ENCODE measurements around the gene PFDN6.
A peak's percentile ranks its signal among the peaks of the same experiment; 100 is the strongest.
"Not testable (repeated sequence)": the region's sequence is repeated elsewhere in the genome, so short reads cannot be mapped to it uniquely, and the experiment has no call there.

Gene PFDN6

GRCh38 chr6:33273924-33274902 is 15.2 kb upstream of the PFDN6 start:
- DNase-seq = no peak

- not testable (repeated sequence) for DNase-seq
Observed at GRCh38 chr6:33275795-33276580, 13.4 kb upstream of the PFDN6 start.

DNA sequence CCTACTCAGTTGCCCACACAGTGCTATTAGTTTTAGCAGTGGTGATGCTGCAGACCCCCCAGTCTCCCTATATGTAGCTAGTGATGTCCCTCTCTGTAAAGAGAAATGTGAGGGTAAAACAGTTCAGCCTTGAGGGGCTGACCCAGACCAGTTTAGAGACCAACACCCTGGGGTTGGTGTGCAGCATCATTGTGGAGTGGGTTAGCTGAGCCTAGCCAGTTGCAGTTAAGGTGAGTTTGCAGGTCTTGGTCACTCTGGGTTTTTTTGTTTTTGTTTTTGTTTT is 12.9 kb upstream of the PFDN6 start:
- DNase-seq = no peak

GRCh38 chr6:33276864-33277662 is 12.3 kb upstream of the PFDN6 start, which contains the start of gene B3GALT4:
Gene B3GALT4, plus strand, starts transcription at chr6:33277123. Its CDS starts 297 bp downstream, at chr6:33277420.
- DNase-seq = peak; percentile 89

DNA sequence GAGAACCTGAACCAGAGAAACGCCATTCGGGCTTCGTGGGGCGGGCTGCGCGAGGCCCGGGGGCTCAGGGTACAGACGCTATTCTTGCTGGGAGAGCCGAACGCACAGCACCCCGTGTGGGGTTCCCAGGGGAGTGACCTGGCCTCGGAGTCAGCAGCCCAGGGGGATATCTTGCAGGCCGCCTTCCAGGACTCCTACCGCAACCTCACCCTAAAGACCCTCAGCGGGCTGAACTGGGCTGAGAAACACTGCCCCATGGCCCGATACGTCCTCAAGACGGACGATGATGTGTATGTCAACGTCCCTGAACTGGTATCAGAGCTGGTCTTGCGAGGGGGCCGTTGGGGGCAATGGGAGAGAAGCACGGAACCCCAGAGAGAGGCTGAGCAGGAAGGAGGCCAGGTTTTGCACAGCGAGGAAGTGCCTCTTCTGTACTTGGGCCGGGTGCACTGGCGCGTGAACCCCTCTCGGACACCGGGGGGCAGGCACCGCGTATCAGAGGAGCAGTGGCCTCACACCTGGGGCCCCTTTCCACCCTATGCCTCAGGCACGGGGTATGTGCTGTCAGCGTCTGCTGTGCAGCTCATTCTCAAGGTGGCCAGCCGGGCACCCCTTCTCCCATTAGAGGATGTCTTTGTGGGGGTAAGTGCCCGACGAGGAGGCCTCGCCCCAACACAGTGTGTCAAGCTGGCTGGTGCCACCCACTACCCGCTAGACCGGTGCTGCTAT is 11.6 kb upstream of the PFDN6 start:
- no peak for DNase-seq

DNA sequence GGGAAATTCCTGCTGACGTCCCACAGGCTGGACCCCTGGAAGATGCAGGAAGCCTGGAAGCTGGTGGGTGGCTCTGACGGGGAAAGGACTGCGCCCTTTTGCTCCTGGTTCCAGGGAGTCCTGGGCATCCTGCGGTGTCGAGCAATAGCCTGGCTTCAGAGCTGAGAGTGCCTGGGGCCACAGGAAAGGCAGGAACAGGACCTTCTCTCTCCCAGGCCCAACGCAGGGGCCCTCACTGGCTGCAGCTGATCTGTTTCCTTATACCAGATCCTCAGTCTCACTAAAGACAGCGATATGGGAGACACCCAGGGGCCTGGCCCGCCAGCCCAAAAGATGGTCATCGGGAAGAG is 11.0 kb upstream of the PFDN6 start:
- DNase-seq = no peak

- DNase-seq = no peak
Observed at GRCh38 chr6:33278810-33279209, 10.6 kb upstream of the PFDN6 start.

DNA sequence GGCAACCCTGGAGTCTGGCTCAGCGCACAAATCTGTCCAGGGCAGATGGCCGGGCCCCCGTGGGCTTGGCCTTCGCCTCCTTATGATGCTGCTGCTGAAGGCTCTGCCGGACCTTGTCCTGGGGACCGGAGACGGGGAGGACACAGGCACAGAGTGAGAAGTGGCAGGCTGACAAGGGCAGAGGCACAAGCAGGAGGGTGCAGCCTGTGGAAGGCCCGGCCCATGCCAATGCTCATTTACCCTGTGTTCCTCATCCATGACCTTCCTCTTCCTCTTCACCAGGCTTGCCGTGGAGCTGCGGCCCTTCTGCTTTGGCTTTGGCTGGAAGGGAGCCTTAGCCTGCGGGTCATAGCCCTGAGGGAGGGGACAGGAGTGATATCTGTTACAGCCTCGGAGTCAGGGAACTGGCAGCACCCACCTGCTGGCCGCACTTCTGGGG is 10.1 kb upstream of the PFDN6 start:
- no peak for DNase-seq

DNA sequence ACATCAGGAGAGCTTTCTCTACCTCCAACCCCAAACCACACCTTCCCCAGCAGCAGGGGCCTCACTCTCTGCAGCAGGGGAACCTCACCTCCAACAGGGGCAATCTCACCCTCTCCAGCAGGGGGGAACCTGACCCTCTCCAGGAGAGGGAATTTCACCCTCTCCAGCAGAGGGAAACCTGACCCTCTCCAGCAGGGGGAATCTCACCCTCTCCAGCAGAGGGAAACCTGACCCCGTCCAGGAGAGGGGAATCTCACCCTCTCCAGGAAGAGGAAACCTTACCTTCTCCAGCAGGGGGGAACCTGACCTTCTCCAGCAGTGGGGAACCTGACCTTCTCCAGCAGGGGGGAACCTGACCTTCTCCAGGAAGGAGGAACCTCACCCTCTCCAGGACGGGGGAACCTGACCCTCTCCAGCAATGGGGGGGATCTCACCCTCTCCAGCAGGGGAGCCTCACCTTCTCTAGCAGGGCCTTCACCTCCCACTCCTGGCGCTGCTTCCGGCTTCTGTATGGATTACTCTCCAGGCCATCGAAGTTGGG is 9.4 kb upstream of the PFDN6 start:
- no peak for DNase-seq

- no peak for DNase-seq
Observed at GRCh38 chr6:33280539-33280938, 8.9 kb upstream of the PFDN6 start.

DNA sequence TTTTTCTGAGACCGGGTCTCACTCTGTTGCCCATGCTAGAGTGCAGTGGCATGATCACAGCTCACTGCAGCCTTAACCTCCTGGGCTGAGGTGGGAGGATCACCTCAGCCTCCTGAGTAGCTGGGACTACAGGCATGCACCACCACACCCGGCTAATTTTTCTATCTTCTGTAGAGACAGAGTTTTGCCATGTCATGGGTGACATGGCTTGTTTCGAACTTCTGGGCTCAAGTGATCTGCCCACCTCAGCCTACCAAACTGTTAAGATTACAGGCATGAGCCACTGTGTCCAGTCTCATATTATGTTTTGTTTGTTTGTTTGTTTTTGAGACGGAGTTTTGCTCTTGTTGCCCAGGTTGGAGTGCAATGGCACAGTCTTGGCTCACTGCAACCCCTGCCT is 4.2 kb upstream of the PFDN6 start:
- not testable (repeated sequence) for DNase-seq

DNA sequence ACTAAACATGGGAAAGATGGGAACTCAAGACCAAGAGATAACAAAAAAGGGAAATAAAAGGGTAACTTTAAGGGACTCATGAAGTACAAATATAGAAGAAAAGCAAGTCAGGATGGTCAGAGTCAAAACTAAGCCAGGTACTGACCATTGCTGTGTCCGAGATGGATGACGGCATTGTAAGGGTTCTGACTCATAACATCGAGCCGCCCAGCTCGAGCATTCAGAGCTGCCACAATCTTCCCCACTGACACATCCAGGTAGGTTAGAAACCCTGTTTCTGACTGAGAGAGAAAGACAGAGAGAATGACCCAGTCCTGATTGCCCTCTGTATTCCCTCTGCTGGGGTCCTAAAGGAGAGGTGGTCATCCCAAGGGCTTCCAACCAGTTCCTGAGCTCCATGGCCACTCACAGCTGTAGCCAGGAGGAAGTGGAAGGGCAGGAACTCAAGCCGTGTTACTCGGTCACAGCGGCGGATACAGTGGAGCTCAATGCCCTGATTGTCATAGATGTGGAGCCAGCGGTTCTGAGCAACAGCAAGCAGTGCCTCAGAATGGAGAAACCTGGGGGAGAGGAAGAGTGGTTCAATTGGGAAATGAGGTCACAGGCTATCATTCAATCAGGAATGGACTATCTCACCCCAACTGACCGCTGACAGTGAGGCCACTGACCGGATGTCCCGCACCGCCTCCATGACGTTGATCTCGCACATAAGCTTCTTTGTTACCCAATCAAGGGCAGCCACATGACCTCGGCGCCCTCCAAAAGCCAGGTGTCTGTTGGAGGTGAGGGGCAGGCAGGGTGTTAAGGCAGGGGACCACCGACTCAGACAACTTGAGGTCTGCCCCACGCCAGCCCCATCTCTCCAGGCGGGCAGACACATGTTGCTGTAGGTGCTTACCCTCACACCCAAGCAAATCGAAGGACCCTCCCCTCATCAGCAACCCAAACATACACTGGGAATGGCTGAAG is 2.2 kb upstream of the PFDN6 start:
- no peak for DNase-seq

- DNase-seq = no peak
Observed at GRCh38 chr6:33288141-33288920, 1.1 kb upstream of the PFDN6 start.

- DNase-seq = no peak
Observed at GRCh38 chr6:33289784-33290315, 449 bp downstream of the PFDN6 start.

DNA sequence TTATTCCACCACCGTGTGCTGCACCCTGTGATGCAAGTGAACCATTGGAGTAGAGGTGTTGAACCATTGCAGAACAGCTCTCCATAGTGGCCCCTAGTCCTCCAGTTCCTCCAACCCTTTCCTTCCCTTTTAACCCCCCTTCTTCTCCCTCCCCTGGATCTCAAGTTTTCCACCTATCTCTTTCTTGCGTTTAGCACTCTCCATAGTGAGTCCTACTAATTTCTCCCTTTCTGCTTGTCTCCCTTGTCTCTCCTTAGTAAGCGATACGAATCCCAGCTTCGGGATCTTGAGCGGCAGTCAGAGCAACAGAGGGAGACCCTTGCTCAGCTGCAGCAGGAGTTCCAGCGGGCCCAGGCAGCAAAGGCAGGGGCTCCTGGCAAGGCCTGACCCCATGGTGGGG is 1.1 kb downstream of the PFDN6 start:
- no peak for DNase-seq

GRCh38 chr6:33292996-33293682 is 3.7 kb downstream of the PFDN6 start:
- no peak for DNase-seq

- DNase-seq = no peak
Observed at GRCh38 chr6:33294086-33294823, 4.9 kb downstream of the PFDN6 start.

- DNase-seq = no peak
Observed at GRCh38 chr6:33295621-33296369, 6.4 kb downstream of the PFDN6 start.
